ENCODE measurements around the gene MAPK11. TPM values are rescaled to one million over a fixed set of nuclear protein-coding genes. Genes with fewer than 3 reads are reported as not detected.

The MAPK11 gene
- total RNA-seq, 1 donor from 2014 or later, result 11.9 TPM

DNA sequence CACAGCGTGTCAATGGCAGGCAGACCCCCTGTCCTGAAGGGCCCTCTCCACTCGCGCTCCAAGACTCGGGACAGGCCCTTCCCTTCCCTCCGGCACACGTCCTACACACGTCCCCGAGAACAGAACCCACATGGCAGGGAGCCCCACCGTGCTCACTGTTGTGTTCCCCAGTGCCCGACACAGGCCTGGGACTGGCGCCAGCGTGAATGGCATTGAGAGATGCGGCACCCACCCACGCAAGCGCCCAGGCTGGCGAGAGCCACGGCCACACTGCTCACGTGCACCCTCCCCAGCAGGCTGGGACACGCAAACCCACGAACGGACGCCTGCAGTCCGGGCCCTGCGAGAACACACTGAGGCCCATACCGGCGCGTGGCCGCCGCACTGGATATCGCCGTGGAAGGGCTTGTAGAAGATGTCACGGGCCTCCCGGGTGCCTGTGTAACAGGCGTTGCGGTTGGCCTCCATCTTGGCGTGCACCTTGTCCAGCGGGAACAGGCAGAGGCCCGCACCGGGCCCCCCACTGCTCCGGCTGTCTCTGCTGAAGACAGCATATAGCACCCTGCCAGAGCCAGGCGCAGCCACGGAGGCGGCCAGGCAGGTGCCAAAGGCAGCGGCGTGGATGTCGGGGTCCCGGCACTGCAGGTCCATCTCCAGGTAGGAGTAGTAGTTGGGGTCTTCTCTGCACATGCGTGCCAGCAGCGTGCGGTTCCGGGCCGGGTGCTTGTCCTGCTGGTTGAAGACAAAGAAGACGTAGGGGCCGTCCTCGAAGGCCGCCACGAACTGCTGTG lies 19.2 kb upstream of the MAPK11 start:
- H3K27me3 ChIP-seq (ENCODE audit: control insufficient read depth, insufficient read depth, low read length), result no peaks in the 10 kb centered on the region
- no peak for DNase-seq (ENCODE audit: low read depth)
- peaks cover 2% of the 10 kb centered on the region for H3K36me3 ChIP-seq (ENCODE audit: control insufficient read depth, insufficient read depth, low read length)
- H3K4me3 ChIP-seq (ENCODE audit: low read depth, low read length), result no peak overlapping the region
- TF ChIP-seq, protein P1, sequence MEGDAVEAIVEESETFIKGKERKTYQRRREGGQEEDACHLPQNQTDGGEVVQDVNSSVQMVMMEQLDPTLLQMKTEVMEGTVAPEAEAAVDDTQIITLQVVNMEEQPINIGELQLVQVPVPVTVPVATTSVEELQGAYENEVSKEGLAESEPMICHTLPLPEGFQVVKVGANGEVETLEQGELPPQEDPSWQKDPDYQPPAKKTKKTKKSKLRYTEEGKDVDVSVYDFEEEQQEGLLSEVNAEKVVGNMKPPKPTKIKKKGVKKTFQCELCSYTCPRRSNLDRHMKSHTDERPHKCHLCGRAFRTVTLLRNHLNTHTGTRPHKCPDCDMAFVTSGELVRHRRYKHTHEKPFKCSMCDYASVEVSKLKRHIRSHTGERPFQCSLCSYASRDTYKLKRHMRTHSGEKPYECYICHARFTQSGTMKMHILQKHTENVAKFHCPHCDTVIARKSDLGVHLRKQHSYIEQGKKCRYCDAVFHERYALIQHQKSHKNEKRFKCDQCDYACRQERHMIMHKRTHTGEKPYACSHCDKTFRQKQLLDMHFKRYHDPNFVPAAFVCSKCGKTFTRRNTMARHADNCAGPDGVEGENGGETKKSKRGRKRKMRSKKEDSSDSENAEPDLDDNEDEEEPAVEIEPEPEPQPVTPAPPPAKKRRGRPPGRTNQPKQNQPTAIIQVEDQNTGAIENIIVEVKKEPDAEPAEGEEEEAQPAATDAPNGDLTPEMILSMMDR (IDR thresholded peaks at IDR 0.05; ENCODE audit: insufficient read depth, low read length, poor library complexity, severe bottlenecking), result no peak

DNA sequence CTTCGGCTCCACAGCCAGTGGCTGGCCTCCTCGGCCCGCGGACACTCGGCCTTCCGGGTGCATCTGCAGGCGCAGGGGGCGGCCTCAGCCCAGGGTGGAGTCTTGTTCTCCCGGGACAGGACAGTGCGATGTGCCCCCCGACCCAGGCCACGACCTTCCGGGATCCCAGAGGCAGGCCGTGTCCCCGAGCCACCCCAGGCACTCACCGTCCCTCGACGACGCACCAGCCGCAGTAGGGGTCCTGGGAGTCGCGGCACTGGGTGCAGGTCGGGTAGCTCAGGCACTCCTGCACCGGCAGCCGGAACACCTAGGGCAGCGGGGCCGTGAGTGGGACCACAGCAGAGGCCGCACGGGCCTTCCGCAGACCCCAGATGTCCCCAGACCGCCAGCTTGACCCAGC lies 17.6 kb upstream of the MAPK11 start:
- TF ChIP-seq, protein P1 (IDR thresholded peaks at IDR 0.05; ENCODE audit: insufficient read depth, low read length, poor library complexity, severe bottlenecking), result no peak
- Histone ChIP-seq H3K27me3 (ENCODE audit: control insufficient read depth, insufficient read depth, low read length) (no peaks in the 10 kb centered on the region), H3K36me3 (ENCODE audit: control insufficient read depth, insufficient read depth, low read length) (peaks cover 6% of the 10 kb centered on the region), H3K4me3 (ENCODE audit: low read depth, low read length) (no peak overlapping the region)
- DNase-seq (ENCODE audit: low read depth), result no peak

DNA sequence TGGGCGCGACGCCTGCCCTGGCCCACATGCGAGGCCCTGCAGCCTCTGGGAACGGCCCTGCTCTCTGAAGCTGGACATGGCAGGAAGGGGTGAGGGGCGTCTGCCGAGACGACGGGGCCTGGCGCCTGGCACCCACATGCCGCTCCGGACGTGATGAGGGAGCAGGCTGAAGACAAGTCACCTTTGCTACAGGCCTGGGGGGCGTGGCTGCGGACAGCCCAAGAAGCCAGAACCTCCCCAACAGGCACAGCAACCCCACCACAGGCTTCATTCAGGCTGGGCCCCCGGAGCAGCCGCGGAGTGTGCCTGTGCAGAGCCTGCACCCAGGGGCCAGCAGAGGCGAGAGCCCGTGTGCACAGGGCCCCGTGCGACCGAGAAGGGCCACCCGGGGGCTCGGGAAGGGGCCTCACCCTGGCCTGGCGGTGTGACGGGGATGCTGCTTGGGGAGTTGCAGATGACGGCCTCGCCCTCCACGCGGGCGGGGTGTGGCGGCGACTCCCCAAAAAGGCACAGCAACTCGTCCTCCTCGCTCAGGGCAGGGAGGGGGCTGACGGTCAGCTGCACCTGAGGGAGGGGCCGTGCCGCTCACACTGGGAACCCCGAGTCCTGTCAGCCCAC lies 16.6 kb upstream of the MAPK11 start:
- H3K27me3 ChIP-seq (ENCODE audit: control insufficient read depth, insufficient read depth, low read length), result no peaks in the 10 kb centered on the region
- H3K4me3 ChIP-seq (ENCODE audit: low read depth, low read length), result no peak overlapping the region
- H3K36me3 ChIP-seq (ENCODE audit: control insufficient read depth, insufficient read depth, low read length), result peaks cover 6% of the 10 kb centered on the region
- no peak for DNase-seq (ENCODE audit: low read depth)
- TF ChIP-seq, protein P1 (IDR thresholded peaks at IDR 0.05; ENCODE audit: insufficient read depth, low read length, poor library complexity, severe bottlenecking), result no peak

DNA sequence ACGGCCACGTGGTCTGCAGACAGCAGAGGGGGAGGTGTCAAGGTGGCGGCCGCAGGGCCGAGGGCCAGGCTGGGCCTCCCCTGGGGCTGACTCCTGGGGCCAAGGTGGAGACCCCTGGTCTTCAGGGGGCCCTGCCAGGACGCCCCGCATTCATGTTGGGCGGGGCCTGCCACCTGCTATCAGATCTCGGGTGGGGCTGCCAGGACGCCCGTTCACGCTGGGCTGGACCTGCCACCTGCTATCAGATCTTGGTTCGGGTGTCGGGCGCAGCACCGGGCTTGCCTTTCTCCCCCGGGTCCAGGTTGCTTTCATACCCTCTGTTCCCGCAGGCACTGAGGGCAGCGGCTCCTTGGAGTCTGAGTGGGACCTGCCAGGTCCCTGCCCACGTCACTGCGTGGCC lies 16.1 kb upstream of the MAPK11 start:
- DNase-seq (ENCODE audit: low read depth), result no peak
- Histone ChIP-seq H3K27me3 (ENCODE audit: control insufficient read depth, insufficient read depth, low read length) (no peaks in the 10 kb centered on the region), H3K36me3 (ENCODE audit: control insufficient read depth, insufficient read depth, low read length) (peaks cover 5% of the 10 kb centered on the region), H3K4me3 (ENCODE audit: low read depth, low read length) (no peak overlapping the region)
- TF ChIP-seq, protein P1 (IDR thresholded peaks at IDR 0.05; ENCODE audit: insufficient read depth, low read length, poor library complexity, severe bottlenecking), result no peak

DNA sequence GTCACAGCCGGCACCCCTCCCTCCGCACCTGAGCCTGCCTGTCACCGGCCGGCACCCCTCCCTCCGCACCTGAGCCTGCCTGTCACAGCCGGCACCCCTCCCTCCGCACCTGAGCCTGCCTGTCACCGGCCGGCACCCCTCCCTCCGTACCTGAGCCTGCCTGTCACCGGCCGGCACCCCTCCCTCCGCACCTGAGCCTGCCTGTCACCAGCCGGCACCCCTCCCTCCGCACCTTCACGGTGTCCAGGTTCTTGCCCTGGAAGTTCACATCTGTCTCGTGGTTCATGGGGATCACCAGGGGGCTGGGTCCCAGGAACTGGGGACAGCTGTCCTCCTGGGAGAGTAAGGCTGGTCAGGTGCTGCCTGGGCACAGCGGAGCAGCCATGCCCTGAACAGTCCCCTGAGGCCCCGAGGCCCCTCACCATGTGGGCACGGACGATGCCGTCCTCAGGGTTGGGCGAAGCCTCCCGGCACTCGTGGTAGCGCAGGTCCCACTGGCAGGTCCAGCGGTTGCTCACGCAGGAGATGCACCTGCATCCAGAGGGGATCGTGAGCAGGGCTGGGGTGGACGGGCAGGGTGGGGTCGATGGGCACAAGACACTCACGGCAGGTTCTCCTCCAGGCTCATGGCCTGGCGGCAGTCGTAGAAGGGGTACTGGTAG lies 15.5 kb upstream of the MAPK11 start:
- Histone ChIP-seq H3K36me3 (ENCODE audit: control insufficient read depth, insufficient read depth, low read length) (peaks cover 6% of the 10 kb centered on the region), H3K27me3 (ENCODE audit: control insufficient read depth, insufficient read depth, low read length) (no peaks in the 10 kb centered on the region), H3K4me3 (ENCODE audit: low read depth, low read length) (no peak overlapping the region)
- TF ChIP-seq, protein P1 (IDR thresholded peaks at IDR 0.05; ENCODE audit: insufficient read depth, low read length, poor library complexity, severe bottlenecking), result no peak
- DNase-seq (ENCODE audit: low read depth), result no peak
